SHP77 treated with DMSO at 0.1 percent for 48 hours (cell line): ENCODE data around the gene PANK2.
"Not testable (repeated sequence)": the region's sequence is repeated elsewhere in the genome, so short reads cannot be mapped to it uniquely, and the experiment has no call there.

Experiments
- DNase-seq: peaks from one replicate; lab custom pipeline; 2025; lab: John Stamatoyannopoulos, UW

PANK2 gene

DNA sequence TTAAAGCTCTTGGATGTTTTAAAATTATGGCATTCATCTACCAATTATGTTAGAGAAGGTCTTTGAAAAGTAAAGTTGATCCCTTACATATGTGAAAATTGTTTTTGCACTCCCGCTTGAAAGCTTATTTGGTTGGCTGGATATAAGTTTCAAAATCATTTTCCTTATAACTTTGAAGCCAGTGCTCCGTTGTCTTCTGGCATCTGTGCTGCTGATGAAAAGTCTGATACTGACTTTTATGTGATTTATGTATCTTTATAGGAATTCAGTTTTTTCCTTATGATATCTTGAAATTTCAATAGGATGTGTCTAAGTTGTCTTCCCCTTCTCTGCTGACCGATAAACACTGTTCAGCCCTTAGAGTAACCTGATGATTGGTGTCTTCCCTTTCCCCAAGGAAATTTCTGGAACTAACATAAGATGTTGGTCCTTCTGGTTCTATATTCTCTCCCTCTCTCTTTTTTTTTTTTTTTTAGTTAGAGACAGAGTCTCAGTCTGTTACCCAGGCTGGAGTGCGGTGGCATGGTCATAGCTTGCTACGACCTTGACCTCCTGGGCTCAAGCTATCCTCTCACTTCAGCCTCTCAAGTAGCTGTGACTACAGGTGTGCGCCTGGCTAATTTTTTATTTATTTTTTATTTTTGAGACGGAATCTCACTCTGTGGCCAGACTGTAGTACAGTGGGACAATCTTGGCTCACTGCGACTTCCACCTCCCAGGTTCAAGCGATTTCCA is 12.7 kb downstream of the PANK2 start:
- DNase-seq = no peak

DNA sequence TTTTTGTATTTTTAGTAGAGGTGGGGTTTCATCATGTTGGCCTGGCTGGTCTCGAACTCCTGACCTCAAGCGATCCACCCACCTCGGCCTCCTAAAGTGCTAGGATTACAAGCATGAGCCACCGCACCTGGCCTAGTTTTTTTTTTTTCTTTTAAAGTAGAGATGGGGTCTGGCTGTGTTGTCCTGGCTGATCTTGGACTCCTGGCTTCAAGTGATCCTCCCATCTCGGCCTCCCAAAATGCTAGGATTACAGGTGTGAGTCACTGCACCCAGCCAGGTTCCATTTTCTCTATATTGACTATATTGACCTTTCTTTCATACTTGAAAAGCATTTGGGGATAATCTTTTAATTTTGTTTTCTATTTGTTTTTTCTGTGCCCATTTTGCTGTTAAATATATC is 13.3 kb downstream of the PANK2 start:
- DNase-seq = no peak

DNA sequence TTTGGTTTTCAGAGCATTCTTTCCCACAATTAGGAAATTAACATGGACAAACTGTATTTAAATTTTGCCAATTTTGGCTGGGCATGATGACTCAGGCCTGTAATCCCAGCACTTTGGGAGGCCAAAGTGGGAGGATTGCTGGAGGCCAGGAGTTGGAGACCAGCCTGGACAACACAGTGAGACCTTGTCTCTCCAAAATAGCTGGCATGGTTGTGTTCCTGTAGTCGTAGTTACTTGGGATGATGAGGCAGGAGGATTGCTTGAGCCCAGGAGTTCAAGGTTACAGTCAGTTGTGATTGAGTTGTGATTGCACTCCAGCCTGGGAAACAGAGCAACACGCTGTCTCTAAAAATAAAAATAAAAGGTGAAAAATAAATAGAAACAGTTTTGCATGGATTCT is 15.0 kb downstream of the PANK2 start:
- no peak for DNase-seq

DNA sequence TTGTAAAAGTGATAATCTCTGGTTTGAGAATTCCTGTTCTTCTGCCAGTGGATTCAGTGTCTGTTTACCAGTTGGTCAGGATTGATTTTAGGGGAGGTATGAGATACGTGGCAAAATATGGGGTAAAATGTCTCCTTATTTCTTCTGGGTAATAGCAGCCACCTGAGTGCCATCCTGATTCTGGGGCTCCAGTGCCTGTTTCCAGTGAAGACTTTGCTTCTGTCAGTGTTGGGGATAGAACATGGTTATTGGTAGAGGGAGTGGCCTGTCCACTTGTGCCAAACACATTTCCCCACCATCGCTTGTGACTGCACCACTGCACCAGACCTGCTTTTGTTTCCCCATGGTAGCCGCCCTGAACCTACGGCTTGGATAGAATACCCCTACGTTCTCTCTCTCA is 15.7 kb downstream of the PANK2 start:
- no peak for DNase-seq

DNA sequence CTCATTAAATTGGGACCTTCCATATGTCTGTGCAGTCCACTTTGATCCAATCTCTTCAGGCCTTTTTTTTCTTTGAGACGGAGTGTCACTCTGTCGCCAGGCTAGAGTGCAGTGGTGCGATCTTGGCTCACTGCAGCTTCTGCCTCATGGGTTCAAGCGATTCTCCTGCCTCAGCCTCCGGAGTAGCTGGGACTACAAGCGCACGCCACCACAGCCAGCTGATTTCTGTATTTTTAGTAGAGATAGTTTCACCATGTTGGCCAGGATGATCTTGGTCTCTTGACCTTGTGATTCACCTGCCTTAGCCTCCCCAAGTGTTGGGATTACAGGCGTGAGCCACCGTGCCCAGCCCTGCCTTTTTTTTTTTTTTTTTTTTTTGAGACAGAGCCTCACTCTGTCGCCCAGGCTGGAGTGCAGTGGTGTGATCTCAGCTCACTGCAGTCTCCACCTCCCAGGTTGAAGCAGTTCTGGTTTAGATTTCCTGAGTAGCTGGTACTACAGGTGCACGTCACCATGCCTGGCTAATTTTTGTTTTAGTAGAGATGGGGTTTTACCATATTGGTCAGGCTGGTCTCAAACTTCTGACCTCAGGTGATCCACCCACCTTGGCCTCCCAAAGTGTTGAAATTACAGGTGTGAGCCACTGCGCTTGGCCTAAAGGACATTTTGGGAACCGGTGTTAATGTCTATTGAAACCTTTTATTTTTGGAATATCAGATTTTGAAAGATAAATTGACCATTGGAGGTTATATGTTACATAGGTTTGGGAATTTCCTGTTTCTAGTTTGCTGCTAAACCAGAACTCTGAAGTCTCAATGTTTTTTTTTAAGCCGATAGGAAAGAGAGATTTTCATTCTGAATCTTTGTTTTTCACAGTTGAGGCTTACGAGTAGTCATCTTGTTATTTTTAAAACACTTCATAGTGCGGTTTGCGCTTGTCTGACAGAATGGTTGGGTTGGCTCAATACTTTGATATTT is 17.8 kb downstream of the PANK2 start:
- DNase-seq = not testable (repeated sequence)

DNA sequence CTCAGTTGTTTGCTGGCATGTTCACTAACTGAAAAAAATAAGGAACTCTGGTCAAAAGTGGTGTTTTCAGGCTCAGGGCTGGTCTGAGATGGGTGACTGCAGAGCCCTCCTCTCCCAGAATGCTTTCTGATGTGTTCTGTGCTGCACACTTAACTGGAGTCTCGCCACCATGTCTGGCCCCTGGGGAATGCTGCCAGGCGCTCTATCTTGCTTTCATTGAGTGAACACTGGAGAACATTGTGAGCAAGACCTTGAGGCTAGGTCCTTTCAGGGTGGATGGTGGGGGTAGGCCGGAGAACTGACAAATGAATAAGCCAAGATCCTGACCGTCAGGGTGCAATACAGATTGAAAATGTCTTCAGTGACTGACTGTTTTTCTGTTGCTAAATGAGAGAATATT is 19.5 kb downstream of the PANK2 start:
- no peak for DNase-seq

DNA sequence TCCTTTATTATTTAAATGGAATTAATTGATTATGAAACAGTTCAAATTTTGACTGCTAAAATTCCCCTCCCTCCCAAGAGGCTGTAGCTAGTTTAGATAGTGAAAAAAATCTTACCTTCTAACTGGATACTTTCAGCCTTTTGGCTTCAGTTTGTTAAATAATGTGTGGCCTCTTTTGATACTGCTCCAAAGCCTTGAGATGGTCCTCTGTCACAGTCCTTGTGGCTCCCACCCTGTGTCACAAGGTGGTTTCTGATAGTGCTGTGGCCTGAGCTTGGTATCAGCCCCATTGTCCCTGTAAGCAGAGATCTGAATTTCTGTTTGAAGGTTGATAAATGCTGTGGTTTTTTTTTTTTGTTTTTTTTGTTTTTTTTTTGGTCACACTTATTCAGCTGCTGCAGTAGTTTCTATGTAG is 20.8 kb downstream of the PANK2 start:
- DNase-seq = no peak

DNA sequence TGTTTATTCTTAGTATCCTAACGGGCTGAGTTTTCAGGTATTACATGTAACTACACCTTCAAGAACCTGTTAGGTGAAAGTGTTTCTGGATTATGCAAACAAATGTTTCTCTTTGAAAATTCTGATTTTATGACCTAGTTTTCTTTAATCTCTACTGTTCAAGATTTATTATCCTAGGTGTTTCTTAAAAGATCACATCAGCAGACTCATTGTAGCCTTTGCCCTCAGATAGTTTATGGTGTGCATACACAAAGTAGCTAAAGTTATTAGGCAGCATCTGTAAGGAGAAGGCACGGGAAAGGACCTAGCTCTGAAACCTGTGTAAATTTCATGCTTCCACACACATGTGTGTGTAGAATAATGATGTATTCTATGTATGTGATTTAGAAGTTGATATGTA is 21.7 kb downstream of the PANK2 start:
- DNase-seq = no peak

DNA sequence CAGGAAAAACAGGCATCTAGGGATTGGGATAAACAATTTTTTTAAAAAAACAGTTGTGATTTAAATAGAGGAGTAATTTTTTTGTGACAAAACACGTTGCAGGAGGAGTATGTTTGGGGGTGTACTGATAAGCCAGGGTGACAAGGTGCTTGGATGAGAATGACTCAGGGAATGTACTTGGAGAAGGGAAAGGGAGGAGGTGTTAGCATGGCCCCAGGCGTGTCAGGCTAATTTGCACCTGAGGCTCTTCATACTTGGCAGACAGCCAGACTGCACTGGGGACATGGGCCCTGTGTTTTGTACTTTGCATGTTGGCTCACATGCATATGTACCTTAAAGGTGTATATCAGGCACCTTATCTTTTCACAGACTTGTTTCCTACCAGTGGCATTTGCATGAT is 22.8 kb downstream of the PANK2 start:
- DNase-seq = no peak

DNA sequence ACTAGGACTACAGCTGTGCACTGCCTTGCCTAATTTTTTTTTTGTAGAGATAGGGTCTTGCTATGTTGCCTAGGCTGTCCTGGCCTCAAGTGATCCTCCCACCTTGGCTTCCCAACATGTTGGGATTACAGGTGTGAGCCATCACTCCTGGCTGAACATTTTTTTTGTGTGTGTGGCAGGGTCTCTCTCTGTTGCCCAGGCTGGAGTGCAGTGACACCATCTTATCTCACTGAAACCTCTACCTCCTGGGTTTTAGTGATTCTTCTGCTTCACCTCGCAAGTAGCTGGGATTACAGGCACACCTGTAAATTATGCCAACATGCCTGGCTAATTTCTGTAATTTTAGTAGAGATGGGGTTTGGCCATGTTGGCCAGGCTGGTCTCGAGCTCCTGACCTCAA is 25.3 kb downstream of the PANK2 start:
- no peak for DNase-seq

DNA sequence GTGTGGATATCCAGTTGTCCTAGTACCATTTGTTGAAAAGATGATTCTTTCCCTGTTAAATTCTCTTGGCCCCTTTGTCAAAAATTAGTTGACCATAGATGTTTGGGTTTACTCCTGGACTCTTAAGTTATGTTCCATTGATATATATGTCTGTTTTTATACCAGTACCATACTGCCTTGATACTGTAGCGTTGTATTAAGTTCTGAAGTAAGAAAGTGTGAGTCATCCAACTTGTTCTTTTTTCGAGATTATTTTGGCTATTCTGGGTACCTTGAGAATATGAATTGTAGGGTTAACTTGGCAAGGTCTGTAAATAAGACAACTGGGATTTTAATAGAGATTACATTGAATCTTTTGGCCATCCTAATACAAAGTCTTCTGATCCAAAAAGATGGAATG is 26.5 kb downstream of the PANK2 start:
- DNase-seq = no peak

DNA sequence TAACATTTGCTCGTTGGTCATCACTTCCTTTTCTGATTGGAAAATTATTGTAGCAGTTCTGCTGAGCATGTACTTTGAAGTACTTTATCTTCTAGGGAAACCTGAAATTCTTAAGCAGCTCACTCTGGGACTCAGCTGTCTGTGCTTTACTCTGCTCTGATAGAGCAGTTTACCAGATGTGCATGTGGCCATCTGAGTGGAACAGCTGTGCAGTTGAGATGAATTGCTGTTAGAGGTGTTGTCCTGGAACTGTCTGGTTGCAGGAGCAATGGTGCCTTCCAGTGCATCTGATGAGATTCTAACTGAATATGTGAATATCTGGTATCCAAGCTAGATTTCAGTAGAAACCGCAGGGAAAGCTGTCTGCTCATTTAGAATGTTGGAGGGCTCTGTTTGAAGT is 27.2 kb downstream of the PANK2 start:
- no peak for DNase-seq

DNA sequence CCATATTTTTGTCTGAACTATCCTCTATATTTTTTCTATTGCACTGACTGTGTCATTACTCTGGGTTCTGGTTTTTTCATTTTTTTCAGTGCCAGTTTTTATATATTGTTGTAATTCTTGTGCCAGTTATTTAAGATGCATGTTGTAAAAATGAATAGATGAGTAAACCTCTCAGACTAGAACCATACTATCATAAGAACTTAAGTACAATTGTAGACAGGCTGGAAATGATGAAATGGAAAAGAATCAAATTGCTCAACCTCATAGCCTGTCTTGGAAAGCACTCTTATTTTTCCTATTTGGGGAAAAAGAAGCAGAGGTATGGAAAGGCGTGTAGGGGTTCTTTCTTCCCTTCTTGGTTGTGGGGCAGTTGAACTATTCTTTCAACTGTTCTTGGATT is 30.2 kb downstream of the PANK2 start:
- DNase-seq = no peak

DNA sequence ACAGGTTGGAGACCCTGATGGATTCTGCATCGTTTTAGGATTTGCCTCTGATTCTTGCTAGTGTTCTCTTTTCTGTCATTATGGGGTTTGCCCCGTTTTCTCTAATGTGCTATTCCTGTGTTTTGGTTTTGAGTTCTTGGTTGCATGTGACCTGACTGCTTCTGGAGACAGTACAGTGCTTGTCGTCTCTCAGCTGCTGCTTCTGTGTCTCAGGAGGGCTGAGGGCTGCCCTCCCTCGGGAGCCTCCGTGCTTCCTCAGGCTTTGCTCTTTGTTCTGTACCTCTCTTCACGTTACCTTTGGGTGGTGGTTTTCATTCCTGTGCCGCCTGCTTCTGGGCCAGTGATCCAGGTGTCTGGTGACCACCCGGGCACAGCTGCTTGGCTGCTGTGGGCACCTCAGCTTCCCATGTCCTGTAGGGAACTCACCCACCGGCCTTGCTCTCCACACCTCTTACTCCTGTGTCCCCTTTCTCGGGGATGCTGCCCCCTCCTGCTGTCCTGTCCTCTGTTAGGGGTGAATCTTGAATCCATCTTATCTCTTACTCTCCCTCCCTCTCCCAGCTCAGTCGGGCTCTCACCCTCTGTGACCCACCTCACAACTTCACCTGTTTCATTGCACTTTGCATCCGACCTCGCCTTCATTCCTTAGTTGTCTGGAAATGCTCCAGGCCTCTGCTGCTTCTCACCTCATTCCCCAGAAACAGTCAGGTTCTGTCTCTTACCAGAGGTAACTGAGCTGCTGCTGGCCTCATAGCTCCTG is 33.2 kb downstream of the PANK2 start:
- no peak for DNase-seq

DNA sequence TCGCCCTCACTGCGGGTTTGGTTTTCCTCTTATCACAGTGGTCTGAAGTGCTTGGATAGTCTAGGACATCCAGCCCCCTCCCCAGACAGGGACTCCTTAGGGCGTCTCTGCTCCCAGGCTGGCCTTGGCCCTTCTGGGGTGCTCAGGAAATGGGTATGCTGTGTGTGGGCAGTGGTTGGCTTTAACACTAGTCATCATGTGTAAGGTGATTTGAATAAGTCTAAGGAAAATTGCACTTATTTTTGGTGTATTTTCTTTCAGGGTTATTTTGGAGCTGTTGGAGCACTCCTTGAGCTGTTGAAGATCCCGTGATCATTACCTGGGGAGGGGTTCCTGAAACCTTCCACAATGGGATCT is 33.8 kb downstream of the PANK2 start:
- no peak for DNase-seq

DNA sequence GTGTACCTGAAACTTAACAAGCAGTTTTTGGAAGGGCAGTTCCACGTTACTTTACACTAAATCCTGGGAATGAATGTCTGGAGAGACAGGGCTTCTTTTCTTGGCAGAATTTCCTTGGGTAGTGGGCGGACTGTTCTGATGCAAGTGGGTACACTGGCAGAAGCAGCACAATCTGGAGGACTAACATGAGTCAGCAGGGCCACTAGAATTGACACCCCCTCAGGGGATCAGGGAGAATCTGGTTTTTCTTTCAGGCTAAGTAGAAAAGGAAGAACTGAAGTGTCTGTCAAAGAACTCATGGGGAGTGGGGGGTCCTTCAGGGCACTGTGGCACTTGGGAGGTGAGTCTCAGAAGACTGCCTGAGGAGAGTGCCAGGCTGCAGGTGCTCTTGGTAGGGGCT is 34.6 kb downstream of the PANK2 start:
- no peak for DNase-seq

DNA sequence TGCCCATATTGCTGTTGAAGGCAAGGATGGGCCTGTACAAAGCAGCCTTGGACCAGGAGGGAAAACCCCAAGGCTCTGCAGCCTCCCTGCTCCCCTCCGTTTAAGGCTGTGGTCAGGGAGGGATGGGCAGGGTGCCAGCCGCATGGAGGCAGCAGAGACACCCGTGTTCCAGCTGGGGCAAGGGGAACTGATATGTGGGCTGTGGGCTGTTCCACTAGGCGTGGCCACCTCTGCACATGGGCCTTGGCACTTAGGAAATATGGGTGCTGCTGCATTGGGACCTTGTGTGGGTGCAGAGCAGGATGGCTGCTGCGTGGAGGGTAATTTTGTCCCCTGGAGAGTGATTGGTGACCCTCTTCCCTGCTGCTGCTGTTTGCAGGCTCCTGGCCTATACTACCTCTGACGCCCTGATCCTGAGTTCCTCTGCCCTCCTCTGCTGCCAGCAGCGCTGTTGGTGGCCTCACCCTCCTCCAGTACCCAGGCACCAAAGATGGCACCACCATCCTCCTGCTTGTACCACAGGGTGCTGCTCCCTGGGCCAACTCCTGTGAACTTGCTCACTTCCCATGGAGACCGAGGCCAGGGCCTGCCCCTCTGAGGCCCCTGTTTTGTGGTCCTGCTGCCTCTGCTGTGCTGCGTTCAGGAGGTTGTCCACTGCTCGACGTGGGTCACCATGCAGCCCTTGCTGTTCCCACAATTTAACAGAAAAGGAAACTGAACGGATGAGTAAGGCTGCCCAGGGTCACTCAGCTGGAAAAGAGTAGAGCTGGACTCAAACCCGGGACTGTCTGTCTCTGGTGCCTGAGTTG is 35.3 kb downstream of the PANK2 start:
- DNase-seq = no peak

DNA sequence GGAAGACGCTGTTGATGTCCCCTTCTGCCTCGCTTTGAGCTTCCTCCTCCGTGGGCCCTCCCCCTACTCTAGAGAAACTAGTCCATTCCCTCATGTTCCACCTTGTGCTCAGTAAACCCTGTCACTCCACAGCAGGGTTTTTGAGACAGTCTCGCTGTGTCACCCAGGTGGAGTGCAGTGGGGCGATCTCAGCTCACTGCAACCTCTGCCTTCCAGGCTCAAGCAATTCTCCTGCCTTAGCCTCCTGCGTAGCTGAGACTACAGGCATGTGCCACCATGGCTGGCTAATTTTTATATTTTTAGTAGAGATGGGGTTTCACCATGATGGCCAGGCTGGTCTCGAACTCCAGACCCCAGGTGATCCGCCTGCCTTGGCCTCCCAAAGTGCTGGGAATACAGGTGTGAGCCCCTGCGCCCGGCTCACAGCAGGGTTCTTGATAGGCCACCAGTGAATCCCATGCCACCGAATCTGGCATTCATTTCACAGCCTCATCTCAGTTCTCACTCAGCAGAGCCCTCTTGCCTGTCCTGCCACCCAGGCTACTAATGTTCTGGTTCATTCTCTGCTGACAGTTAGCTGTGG is 36.0 kb downstream of the PANK2 start:
- DNase-seq = no peak

DNA sequence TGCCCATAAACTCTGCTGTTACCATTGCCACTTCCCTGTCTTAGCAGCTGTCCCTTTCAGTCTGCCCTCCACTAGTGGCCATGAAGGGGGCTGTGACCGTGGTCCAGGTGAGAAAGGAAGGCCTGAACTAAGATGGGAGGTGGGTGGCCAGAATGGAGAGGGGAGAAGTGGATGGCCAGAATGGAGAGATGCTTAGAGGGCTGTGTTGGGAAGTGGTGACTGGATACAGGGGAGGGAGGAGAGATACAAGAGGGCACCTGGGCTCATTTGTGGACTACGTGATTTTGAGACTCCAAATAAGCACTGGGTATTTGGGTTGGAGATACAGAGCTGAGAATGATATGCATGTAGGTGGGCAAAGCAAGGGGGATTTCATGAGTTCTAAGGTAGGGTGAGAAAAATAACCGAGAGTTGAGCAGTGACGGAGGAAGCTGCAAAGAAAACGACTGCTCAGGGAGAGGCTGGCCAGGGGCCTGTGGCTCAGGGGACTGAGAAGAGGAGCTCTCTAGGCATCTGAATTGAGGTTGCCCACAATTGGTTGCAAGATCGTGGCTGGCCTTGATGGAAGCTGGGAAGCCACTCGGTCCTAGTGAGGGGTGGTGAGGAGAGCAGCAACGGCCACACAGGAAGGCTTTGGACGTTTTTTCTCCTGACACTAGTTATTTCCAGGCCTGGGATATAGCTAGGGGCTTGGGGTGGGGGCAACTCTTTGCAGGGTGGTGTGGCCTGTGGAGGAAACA is 36.9 kb downstream of the PANK2 start:
- no peak for DNase-seq

DNA sequence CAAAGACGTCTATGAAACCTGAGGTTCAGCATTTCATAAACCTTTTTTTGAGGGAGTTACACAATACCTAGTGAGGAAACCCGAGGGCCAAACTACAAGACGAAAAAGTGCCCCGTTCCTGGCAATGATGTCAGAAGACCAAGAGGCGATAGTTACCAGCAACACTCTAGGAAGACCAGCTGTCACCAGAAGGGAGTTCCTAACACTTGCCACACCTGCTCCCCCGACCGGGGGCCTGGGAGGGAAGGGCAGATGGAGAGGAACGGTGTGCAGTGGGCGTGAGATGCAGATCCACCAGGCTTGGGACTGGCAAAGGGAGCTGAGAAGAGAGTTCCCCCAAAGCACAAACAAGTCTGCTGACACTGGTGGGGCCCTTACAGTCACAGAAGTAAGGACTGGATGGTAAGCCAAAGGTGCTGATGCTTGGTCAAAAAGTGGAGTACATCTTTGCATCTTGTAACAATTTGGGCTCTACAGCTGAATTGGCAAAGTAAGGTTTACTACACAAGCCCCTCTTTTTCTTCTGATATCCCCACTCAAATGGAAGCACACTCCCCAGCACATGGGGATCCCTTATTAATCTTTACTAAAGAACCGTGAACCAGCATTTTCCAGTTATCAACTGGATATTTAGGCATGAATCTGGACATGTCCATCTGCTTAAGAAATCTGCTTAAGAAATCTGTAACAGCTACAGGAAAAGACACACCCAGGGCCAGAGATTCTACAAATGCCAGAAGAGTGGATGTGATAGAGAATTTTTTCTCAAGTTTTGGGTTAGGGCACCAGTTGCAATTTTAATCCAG is 38.5 kb downstream of the PANK2 start:
- DNase-seq = peak; percentile 21
